ENCODE data around the gene KCNQ5.

DNA sequence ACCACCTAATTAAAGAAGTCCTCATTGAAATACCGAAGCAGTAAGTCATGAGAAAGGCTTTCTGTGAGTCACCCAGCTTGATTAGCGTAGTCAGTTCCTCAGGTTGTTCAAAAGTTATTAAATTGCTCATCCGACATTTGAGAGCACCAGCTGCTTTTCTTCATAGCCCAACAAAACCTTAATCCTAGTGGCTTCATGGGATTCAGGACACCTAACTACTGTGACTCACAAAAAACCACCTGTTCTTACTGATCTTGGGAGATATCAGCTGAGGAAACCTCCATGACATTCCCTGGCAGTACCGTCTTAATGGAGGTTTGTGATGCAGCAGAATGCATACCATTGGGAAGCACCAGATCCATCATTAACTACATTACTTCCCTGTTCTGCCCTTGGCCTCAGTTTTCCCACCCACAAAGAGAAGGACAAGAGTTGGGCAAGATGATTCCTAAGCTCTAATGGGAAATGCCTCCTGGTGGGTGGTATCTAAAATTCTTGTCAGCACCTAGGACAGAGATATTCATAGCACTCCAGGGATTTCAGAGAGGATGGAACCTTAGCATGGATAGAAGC is 499.6 kb downstream of the KCNQ5 start:
- TF ChIP-seq TAF1 (IDR thresholded peaks at IDR 0.05; ENCODE audit: low read depth, low read length) (no peak), HDAC2 (IDR thresholded peaks at IDR 0.05; ENCODE audit: borderline replicate concordance in 1 of 2, low read depth in 2 of 2, low read length in 2 of 2) (no peak), EZH2 (IDR thresholded peaks at IDR 0.05; ENCODE audit: low read depth, low read length, severe bottlenecking) (no peak), GTF2F1 (IDR thresholded peaks at IDR 0.05; ENCODE audit: borderline replicate concordance, low read depth, low read length) (no peak), ASH2L (IDR thresholded peaks at IDR 0.05; ENCODE audit: low read length) (no peak), GABPA (IDR thresholded peaks at IDR 0.05; ENCODE audit: borderline replicate concordance, insufficient read depth, low read length) (no peak), BRCA1 (IDR thresholded peaks at IDR 0.05; ENCODE audit: low read depth, low read length) (no peak), MAFK (IDR thresholded peaks at IDR 0.05; ENCODE audit: low read depth, low read length) (no peak), POLR2A (IDR thresholded peaks at IDR 0.05; ENCODE audit: control extremely low read depth in 1 of 2, low read depth in 2 of 2, low read length in 2 of 2) (no peak)
- TF ChIP-seq, protein P1, sequence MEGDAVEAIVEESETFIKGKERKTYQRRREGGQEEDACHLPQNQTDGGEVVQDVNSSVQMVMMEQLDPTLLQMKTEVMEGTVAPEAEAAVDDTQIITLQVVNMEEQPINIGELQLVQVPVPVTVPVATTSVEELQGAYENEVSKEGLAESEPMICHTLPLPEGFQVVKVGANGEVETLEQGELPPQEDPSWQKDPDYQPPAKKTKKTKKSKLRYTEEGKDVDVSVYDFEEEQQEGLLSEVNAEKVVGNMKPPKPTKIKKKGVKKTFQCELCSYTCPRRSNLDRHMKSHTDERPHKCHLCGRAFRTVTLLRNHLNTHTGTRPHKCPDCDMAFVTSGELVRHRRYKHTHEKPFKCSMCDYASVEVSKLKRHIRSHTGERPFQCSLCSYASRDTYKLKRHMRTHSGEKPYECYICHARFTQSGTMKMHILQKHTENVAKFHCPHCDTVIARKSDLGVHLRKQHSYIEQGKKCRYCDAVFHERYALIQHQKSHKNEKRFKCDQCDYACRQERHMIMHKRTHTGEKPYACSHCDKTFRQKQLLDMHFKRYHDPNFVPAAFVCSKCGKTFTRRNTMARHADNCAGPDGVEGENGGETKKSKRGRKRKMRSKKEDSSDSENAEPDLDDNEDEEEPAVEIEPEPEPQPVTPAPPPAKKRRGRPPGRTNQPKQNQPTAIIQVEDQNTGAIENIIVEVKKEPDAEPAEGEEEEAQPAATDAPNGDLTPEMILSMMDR (IDR thresholded peaks at IDR 0.05; ENCODE audit: control extremely low read depth in 1 of 3, insufficient read depth in 1 of 3, low read depth in 1 of 3, low read length in 3 of 3), result no peak

All from H1 (cell line).